K562 (cell line): ENCODE measurements around the gene CNPY4. TPM values are rescaled to one million over a fixed set of nuclear protein-coding genes. Genes with fewer than 3 reads are reported as not detected.

Experiments used
- BCOR ChIP-seq: fragments of 450-650 bp; IDR thresholded peaks from 2 replicates; pipeline ENCODE4 v1.6.1; 2016
- RNF2 ChIP-seq: sonication (generic); IDR thresholded peaks from 2 replicates; pipeline ENCODE4 v1.6.1; 2016
- SNIP1 ChIP-seq: fragments of 450-650 bp; IDR thresholded peaks from 2 replicates; pipeline ENCODE4 v1.7.1; 2017; ENCODE audit warnings: low read depth, mild to moderate bottlenecking
- SOX6 ChIP-seq: fragments of 450-650 bp; IDR thresholded peaks from 2 replicates; pipeline ENCODE4 v1.6.1; 2014; ENCODE audit warnings: mild to moderate bottlenecking
- SREBF1 ChIP-seq: fragments of 150-350 bp; IDR thresholded peaks from 2 replicates; pipeline ENCODE4 v1.6.1; 2014; ENCODE audit warnings: antibody characterized with exemption, low read depth, low read length, borderline replicate concordance
- STAG1 ChIP-seq: sonication (generic); formaldehyde crosslinking; IDR thresholded peaks from 2 replicates; pipeline ENCODE4 v1.5.0; 2020; ENCODE audit warnings: missing genetic modification reagents, borderline replicate concordance
- ZKSCAN1 ChIP-seq: fragments of 150-350 bp; IDR thresholded peaks from 2 replicates; pipeline ENCODE4 v1.6.1; 2016; ENCODE audit warnings: low read depth, low read length
- ZNF165 ChIP-seq: fragments of 250-450 bp; sonication (Bioruptor Pico); IDR thresholded peaks from 2 replicates; pipeline ENCODE4 v1.4.0; 2020; ENCODE audit warnings: borderline replicate concordance
- ZNF316 ChIP-seq: fragments of 450-650 bp; IDR thresholded peaks from 2 replicates; pipeline ENCODE4 v1.6.1; 2016
- ZNF41 ChIP-seq: fragments of 250-450 bp; sonication (Bioruptor Pico); conservative IDR thresholded peaks from 2 replicates; pipeline ENCODE4 v1.4.0; 2020; ENCODE audit warnings: mild to moderate bottlenecking
- polyA plus RNA-seq, 8 experiments: library from polyadenylated mRNA; depleted of rRNA in 4 of 8; stranded (reverse) in 5 of 8; unstranded in 3 of 8; fragments of >200 nt; fragmentation: Nextera tagmentation in 2 of 8; fragmentation: Illumina TruSeq in 1 of 8; extraction: Ambion mirVana in 2 of 8; extraction: Trizol in 1 of 8; gene quantifications; 2 replicates each; pipeline versions ENCODE4 v1.2.1 to v1.2.3, GENCODE V29; 2011 to 2014; ENCODE audit warnings: inconsistent platforms in 1 of 8, missing spikeins in 1 of 8
- total RNA-seq, 7 experiments: library from RNA; depleted of rRNA in 6 of 7; stranded (reverse); fragments of >200 nt in 6 of 7; fragmentation: Illumina TruSeq in 2 of 7; extraction: Trizol in 2 of 7; gene quantifications; 2 replicates each; pipeline versions ENCODE4 v1.2.1 to v1.2.3, GENCODE V29; 2011 to 2021; ENCODE audit warnings: low replicate concordance in 1 of 7
- TF ChIP-seq, protein P1 (sequence below): IDR thresholded peaks from 2 replicates; pipeline ENCODE4 v1.6.1; 2012; ENCODE audit warnings: low read depth, low read length, improper control_type of control experiment, borderline replicate concordance
- TF ChIP-seq, protein P2 (sequence below): fragments of 250-450 bp; sonication (Bioruptor Pico); IDR thresholded peaks from 2 replicates; pipeline ENCODE4 v1.8.0; 2021; ENCODE audit warnings: mild to moderate bottlenecking, moderate library complexity
- TF ChIP-seq, protein P3 (sequence below): sonication (generic); formaldehyde crosslinking; IDR thresholded peaks from 2 replicates; pipeline ENCODE4 v1.8.0; 2022; ENCODE audit warnings: missing genetic modification reagents, mild to moderate bottlenecking, borderline replicate concordance
- TF ChIP-seq, protein P4 (sequence below): fragments of 250-450 bp; sonication (Bioruptor Pico); IDR thresholded peaks from 2 replicates; pipeline ENCODE4 v1.4.0; 2020; ENCODE audit warnings: borderline replicate concordance
- TF ChIP-seq, protein P5 (sequence below): fragments of 450-650 bp; conservative IDR thresholded peaks from 2 replicates; pipeline ENCODE4 v1.6.1; 2016; ENCODE audit warnings: missing genetic modification characterization, low read depth, mild to moderate bottlenecking, missing compliant biosample characterization, moderate library complexity
- TF ChIP-seq, protein P6 (sequence below): fragments of 450-650 bp; IDR thresholded peaks from 2 replicates; pipeline ENCODE4 v1.7.0; 2016; ENCODE audit warnings: borderline replicate concordance
- TF ChIP-seq, protein P7 (sequence below), 3 experiments: fragments of 200-800 bp in 1 of 3; sonication (Bioruptor generic) in 1 of 3; sonication (generic) in 1 of 3; formaldehyde crosslinking in 1 of 3; IDR thresholded peaks; 2 replicates each; pipeline versions ENCODE4 v1.6.1 to v1.8.0; 2016 to 2022; ENCODE audit warnings: mild to moderate bottlenecking in 2 of 3, missing compliant biosample characterization in 2 of 3, missing genetic modification characterization in 2 of 3, missing genetic modification reagents in 1 of 3

Gene CNPY4
- total and polyA plus RNA-seq, 9 of the 15 experiments (the other 6 are each of a cell fraction or from before 2014, with no cell fraction given) = 1.9 to 11.2 (median 7.0) TPM

DNA sequence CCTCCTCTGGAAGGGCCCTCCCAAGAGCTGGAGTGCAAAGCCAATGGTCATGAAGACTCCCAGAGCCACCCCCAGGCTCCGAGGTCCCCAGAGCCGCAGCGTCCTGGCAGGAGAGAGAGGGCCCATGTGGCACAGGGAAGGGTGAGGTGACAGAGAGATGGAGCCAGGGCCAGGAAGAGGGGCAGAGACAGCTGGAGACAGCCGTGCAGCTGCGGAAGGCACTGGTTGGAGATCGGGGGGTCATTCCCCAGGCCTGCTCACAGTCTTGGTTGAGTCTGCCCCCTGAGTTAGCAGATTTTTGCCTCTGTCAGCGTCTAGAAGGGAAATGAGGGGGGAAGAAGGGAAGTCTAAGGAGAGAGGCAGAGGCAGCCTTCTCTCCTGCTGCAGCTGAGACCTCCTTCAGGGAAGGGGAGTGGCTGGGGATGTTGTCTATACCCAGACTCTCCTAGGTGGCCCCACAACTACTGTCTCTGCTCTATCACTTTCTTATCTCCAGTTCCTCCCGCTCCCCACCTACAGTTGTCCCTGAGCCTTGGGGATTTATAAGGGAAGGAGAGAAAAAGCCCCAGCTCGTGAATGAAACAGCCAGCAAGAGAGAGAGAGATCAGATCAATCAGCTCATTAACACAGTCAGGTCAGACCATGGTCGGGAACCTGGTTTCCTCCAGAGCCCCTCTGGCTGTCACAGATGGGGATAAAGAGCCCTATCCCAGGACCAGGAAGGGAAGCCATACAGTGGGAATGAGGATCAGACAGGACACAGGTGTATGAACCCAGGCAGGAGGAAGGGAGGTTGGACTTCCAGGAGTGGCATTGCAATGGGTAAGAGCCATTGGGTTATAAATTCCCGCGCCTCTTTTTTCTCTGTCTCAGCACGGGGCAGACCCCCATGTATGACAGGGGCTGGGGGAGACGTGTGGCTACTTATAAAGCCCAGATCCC, 47.8 kb downstream of the CNPY4 start (continued):
- TF ChIP-seq, protein P1, sequence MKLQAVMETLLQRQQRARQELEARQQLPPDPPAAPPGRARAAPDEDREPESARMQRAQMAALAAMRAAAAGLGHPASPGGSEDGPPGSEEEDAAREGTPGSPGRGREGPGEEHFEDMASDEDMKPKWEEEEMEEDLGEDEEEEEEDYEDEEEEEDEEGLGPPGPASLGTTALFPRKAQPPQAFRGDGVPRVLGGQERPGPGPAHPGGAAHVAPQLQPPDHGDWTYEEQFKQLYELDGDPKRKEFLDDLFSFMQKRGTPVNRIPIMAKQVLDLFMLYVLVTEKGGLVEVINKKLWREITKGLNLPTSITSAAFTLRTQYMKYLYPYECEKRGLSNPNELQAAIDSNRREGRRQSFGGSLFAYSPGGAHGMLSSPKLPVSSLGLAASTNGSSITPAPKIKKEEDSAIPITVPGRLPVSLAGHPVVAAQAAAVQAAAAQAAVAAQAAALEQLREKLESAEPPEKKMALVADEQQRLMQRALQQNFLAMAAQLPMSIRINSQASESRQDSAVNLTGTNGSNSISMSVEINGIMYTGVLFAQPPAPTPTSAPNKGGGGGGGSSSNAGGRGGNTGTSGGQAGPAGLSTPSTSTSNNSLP = 0 out of 2 replicates have a peak, but pooled peaks have one; percentile 3
- TF ChIP-seq, protein P2, sequence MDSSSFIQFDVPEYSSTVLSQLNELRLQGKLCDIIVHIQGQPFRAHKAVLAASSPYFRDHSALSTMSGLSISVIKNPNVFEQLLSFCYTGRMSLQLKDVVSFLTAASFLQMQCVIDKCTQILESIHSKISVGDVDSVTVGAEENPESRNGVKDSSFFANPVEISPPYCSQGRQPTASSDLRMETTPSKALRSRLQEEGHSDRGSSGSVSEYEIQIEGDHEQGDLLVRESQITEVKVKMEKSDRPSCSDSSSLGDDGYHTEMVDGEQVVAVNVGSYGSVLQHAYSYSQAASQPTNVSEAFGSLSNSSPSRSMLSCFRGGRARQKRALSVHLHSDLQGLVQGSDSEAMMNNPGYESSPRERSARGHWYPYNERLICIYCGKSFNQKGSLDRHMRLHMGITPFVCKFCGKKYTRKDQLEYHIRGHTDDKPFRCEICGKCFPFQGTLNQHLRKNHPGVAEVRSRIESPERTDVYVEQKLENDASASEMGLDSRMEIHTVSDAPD (CRISPR knock-in tag) = no peak
- TF ChIP-seq ZNF41 (CRISPR knock-in tag) (no peak), STAG1 (CRISPR knock-in tag) (no peak), ZKSCAN1 (no peak), ZNF316 (peak; percentile 66), SNIP1 (no peak), SREBF1 (no peak), BCOR (no peak), ZNF165 (CRISPR knock-in tag) (no peak), RNF2 (no peak), SOX6 (no peak)
- TF ChIP-seq, protein P3, sequence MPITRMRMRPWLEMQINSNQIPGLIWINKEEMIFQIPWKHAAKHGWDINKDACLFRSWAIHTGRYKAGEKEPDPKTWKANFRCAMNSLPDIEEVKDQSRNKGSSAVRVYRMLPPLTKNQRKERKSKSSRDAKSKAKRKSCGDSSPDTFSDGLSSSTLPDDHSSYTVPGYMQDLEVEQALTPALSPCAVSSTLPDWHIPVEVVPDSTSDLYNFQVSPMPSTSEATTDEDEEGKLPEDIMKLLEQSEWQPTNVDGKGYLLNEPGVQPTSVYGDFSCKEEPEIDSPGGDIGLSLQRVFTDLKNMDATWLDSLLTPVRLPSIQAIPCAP (CRISPR knock-in tag) = no peak
- TF ChIP-seq, protein P4, sequence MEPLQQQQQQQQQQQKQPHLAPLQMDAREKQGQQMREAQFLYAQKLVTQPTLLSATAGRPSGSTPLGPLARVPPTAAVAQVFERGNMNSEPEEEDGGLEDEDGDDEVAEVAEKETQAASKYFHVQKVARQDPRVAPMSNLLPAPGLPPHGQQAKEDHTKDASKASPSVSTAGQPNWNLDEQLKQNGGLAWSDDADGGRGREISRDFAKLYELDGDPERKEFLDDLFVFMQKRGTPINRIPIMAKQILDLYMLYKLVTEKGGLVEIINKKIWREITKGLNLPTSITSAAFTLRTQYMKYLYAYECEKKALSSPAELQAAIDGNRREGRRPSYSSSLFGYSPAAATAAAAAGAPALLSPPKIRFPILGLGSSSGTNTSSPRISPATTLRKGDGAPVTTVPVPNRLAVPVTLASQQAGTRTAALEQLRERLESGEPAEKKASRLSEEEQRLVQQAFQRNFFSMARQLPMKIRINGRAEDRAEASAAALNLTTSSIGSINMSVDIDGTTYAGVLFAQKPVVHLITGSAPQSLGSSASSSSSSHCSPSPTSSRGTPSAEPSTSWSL = 0 out of 2 replicates have a peak, but pooled peaks have one; percentile 9
- TF ChIP-seq, protein P5, sequence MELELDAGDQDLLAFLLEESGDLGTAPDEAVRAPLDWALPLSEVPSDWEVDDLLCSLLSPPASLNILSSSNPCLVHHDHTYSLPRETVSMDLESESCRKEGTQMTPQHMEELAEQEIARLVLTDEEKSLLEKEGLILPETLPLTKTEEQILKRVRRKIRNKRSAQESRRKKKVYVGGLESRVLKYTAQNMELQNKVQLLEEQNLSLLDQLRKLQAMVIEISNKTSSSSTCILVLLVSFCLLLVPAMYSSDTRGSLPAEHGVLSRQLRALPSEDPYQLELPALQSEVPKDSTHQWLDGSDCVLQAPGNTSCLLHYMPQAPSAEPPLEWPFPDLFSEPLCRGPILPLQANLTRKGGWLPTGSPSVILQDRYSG (tag) = no peak
- TF ChIP-seq, protein P6, sequence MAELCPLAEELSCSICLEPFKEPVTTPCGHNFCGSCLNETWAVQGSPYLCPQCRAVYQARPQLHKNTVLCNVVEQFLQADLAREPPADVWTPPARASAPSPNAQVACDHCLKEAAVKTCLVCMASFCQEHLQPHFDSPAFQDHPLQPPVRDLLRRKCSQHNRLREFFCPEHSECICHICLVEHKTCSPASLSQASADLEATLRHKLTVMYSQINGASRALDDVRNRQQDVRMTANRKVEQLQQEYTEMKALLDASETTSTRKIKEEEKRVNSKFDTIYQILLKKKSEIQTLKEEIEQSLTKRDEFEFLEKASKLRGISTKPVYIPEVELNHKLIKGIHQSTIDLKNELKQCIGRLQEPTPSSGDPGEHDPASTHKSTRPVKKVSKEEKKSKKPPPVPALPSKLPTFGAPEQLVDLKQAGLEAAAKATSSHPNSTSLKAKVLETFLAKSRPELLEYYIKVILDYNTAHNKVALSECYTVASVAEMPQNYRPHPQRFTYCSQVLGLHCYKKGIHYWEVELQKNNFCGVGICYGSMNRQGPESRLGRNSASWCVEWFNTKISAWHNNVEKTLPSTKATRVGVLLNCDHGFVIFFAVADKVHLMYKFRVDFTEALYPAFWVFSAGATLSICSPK = no peak
- TF ChIP-seq, protein P7, sequence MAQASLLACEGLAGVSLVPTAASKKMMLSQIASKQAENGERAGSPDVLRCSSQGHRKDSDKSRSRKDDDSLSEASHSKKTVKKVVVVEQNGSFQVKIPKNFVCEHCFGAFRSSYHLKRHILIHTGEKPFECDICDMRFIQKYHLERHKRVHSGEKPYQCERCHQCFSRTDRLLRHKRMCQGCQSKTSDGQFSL (CRISPR knock-in tag; IDR thresholded peaks at IDR 0.05) = no peak
- TF ChIP-seq, protein P7 (tag; IDR thresholded peaks at IDR 0.05) = no peak
